Lower leg skin (tissue), 4 donors: ENCODE measurements around the gene PPP2R5A. TPM values are rescaled to one million over a fixed set of nuclear protein-coding genes. Genes with fewer than 3 reads are reported as not detected.

ENCODE experiments used
- DNase-seq, 2 donors: peaks; one replicate each; pipeline ENCODE4 v3.0.0-alpha.2; 2019; ENCODE audit warnings: low spot score in 2 of 2
- H3K4me3 ChIP-seq: fragments of 200-600 bp; sonication (generic); 2 replicates; pipeline ENCODE4 v1.5.1; 2017; ENCODE audit warnings: mild to moderate bottlenecking, low read depth; ENCODE audit not compliant: poor library complexity, severe bottlenecking
- POLR2A ChIP-seq, 2 donors: fragments of 450-650 bp; IDR thresholded peaks; one replicate each; pipeline ENCODE4 v1.6.1; 2016 to 2017; ENCODE audit warnings: antibody characterized with exemption in 2 of 2, mild to moderate bottlenecking in 1 of 2, moderate library complexity in 1 of 2
- WGBS, 2 donors: methylation state at CpG; one replicate each; pipeline ENCODE4 v1.1.5; 2018; 5-methylcytosine and 5-hydroxymethylcytosine counted together
- intact Hi-C: fragments of 100-400 bp; cut with DNase I; formaldehyde crosslinking; loops from one replicate; pipeline ENCODE4 v1.15.0; 2023; ENCODE audit warnings: low total_unique reads
- total RNA-seq, 4 donors: library from RNA; depleted of rRNA; stranded (reverse); fragments of >200 nt; gene quantifications; one replicate each; pipeline ENCODE4 v1.1.0, GENCODE V29; 2016
- TF ChIP-seq, protein P1 (sequence below), 3 donors: fragments of 450-650 bp; IDR thresholded peaks; one replicate each; pipeline ENCODE4 v1.5.1; 2016; ENCODE audit warnings: antibody characterized with exemption in 3 of 3, mild to moderate bottlenecking in 3 of 3, moderate library complexity in 2 of 3

Gene PPP2R5A
- total RNA-seq, 4 donors from 2014 or later: 34.9 to 57.6 (median 53.2) TPM

DNA sequence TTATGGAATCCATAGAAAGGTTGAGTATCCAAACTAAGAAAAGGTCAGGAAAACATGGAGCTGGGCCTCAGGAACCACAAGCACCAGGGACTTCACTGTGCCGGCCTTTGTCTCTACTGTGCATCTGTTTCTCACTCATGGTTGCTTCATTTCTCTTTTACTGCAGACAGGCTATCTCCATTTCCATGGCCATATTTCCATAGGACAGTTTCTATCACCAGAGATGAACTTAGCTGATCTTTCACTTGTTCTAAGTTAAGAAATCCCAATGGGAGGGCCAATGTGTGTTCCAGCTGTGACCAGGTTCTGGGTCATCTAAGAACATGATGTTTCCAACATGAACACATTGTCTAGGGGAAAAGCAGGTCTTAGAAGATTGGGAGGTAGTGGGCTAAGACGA lies 43.7 kb upstream of the PPP2R5A start:
- DNase-seq: no peak
- WGBS, 2 donors: 71 to 86% methylated on average over 2 of the region's 2 CpGs
- no peak overlapping the region for H3K4me3 ChIP-seq
- TF ChIP-seq POLR2A (IDR thresholded peaks at IDR 0.05): no peak
- TF ChIP-seq, protein P1, sequence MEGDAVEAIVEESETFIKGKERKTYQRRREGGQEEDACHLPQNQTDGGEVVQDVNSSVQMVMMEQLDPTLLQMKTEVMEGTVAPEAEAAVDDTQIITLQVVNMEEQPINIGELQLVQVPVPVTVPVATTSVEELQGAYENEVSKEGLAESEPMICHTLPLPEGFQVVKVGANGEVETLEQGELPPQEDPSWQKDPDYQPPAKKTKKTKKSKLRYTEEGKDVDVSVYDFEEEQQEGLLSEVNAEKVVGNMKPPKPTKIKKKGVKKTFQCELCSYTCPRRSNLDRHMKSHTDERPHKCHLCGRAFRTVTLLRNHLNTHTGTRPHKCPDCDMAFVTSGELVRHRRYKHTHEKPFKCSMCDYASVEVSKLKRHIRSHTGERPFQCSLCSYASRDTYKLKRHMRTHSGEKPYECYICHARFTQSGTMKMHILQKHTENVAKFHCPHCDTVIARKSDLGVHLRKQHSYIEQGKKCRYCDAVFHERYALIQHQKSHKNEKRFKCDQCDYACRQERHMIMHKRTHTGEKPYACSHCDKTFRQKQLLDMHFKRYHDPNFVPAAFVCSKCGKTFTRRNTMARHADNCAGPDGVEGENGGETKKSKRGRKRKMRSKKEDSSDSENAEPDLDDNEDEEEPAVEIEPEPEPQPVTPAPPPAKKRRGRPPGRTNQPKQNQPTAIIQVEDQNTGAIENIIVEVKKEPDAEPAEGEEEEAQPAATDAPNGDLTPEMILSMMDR (IDR thresholded peaks at IDR 0.05): no peak
- intact Hi-C loops: no loop called here

DNA sequence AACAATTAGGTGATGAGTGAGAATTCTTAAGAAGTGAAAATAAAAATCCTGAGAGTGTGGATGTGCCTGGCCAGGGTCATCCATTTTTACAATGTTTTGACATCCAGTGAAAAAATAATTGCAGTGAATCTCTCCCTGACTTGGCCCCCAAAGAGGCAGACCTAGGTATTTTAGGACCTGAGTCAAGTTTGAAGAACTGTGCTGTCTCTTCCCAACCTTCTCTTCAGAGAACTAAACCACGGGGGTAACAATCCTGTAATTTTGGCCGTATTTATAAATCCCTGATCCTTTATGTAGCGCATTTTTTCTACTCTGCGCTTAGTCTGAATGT lies 43.3 kb upstream of the PPP2R5A start:
- TF ChIP-seq, protein P1 (IDR thresholded peaks at IDR 0.05): no peak
- TF ChIP-seq POLR2A (IDR thresholded peaks at IDR 0.05): no peak
- no peak for DNase-seq
- 77 to 83% methylated on average over 4 of the region's 4 CpGs for WGBS, 2 donors
- no peak overlapping the region for H3K4me3 ChIP-seq
- intact Hi-C loops: no loop called here

DNA sequence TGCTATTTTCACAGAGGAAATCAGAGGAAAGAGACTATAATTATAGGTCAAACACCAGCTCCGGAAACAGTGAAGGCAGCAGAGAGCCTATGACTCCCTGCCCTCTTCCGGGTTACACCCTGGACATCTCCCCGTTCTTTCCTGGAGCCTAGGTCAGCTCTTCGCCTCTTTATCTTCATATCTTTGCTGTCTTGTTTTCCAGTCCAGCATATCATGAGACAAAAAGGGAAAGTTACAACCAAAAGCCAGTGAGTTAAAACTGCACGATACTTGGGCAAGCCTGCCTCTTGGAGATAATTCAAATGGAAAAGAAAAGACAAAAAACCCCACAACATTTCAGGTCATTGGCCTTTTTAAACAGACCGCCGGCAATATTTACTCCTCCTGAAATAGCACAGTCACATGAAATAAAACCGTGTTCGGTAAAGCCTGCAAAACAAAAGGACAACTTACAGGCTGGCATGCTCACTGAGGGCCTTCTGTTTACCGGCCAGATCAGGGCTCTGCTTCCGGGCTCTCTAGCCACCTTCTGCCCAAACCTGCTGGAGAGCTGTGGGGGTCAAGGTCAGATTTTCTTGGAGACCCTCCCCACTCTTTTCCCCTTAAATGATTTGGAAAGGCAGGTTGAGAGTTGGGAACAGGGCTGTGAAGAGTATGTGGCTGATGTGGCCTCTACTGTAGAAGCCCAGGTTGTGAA lies 42.8 kb upstream of the PPP2R5A start:
- WGBS, 2 donors: 72 to 76% methylated on average over 11 of the region's 11 CpGs
- intact Hi-C loops: no loop called here
- TF ChIP-seq, protein P1 (IDR thresholded peaks at IDR 0.05): no peak
- TF ChIP-seq POLR2A (IDR thresholded peaks at IDR 0.05): no peak
- peak in 1 of 2 donors; percentile 64 for DNase-seq
- no peak overlapping the region for H3K4me3 ChIP-seq

DNA sequence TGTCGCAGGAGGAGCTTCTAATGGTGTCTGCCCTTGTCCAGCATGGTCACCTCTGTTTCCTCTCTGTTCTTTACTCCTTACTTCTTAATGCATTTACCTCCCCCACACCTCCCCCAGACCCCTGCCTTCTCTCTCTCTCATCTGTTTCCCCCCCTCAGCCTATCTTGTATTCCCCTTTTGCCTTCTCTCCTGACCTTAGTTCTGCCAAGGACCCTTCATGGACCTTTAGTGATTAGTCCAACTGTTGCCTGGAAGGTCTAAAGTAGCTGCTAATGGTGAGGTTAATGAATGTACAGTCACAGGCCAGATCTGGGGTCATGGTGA lies 42.3 kb upstream of the PPP2R5A start:
- no peak overlapping the region for H3K4me3 ChIP-seq
- intact Hi-C loops: no loop called here
- TF ChIP-seq, protein P1 (IDR thresholded peaks at IDR 0.05): no peak
- TF ChIP-seq POLR2A (IDR thresholded peaks at IDR 0.05): no peak
- WGBS, 2 donors: 90 to 96% methylated on average over 1 of the region's 1 CpG
- peak in 1 of 2 donors; percentile 8 for DNase-seq

DNA sequence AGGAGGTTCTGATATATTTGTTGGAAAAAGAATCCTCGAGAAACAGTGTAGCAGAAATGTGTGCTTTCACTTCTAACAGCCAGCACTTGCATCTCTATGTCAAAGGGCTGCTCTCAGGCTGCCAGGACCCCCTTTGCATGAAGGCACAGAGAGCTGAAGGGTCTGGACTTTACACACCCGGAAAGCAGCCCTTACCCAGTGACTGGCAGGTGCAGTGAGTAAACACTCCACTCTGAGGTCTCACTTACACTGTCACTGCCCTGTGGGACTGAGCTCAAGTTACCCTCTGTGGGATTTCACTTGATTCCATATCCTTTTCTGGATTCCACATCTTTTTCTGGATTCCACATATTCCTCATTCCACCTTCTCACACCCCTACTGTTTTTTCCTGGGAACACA lies 40.8 kb upstream of the PPP2R5A start:
- intact Hi-C loops: no loop called here

More for the DNA sequence above, 40.8 kb upstream of the PPP2R5A start:
- peak in 1 of 2 donors; percentile 25 for DNase-seq
- no peak overlapping the region for H3K4me3 ChIP-seq
- TF ChIP-seq POLR2A (IDR thresholded peaks at IDR 0.05): no peak
- TF ChIP-seq, protein P1 (IDR thresholded peaks at IDR 0.05): no peak
- 95 to 97% methylated on average over 2 of the region's 2 CpGs for WGBS, 2 donors
